ENCODE data around the gene ENPP1.

- TF ChIP-seq POLR2AphosphoS5 (IDR thresholded peaks at IDR 0.05; ENCODE audit: low read depth, low read length) (no peak), POLR2A (IDR thresholded peaks at IDR 0.05; ENCODE audit: low read depth, low read length) (no peak), TAF1 (IDR thresholded peaks at IDR 0.05; ENCODE audit: borderline replicate concordance, low read depth, low read length) (no peak)
Measured at GRCh38 chr6:131831392-131831791, 23.6 kb downstream of the ENPP1 start.

All from GM12892 (cell line).